ENCODE data around the gene GATAD2A.

The GATAD2A gene

GRCh38 chr19:19534556-19535265 is 129.2 kb downstream of the GATAD2A start:
- no peak for DNase-seq

GRCh38 chr19:19535311-19536191 is 130.1 kb downstream of the GATAD2A start:
- DNase-seq: no peak

GRCh38 chr19:19537075-19538048 is 131.9 kb downstream of the GATAD2A start:
- no peak for DNase-seq

GRCh38 chr19:19538061-19538784 is 132.7 kb downstream of the GATAD2A start, which contains the start of gene CILP2:
Gene CILP2, plus strand, starts transcription at chr19:19538265. Its CDS starts 85 bp downstream, at chr19:19538350.
- peak; percentile 18 to 21 for DNase-seq

- DNase-seq: no peak
Measured at GRCh38 chr19:19538785-19539166, 133.3 kb downstream of the GATAD2A start.

GRCh38 chr19:19539698-19540063 is 134.2 kb downstream of the GATAD2A start:
- DNase-seq: no peak

- DNase-seq: no peak
Measured at GRCh38 chr19:19540064-19540714, 134.7 kb downstream of the GATAD2A start.

GRCh38 chr19:19540715-19541515 is 135.4 kb downstream of the GATAD2A start:
- no peak for DNase-seq

GRCh38 chr19:19541616-19542015 is 136.1 kb downstream of the GATAD2A start:
- no peak for DNase-seq

- DNase-seq: no peak
Measured at GRCh38 chr19:19542507-19542906, 137.0 kb downstream of the GATAD2A start.

- no peak for DNase-seq
Measured at GRCh38 chr19:19543101-19543500, 137.6 kb downstream of the GATAD2A start.

- DNase-seq: no peak
Measured at GRCh38 chr19:19543640-19544039, 138.2 kb downstream of the GATAD2A start.

GRCh38 chr19:19544257-19544953 is 138.9 kb downstream of the GATAD2A start:
- no peak for DNase-seq

GRCh38 chr19:19544954-19545591 is 139.6 kb downstream of the GATAD2A start:
- no peak for DNase-seq

- no peak for DNase-seq
Measured at GRCh38 chr19:19545707-19546106, 140.2 kb downstream of the GATAD2A start.

- no peak for DNase-seq
Measured at GRCh38 chr19:19546751-19547162, 141.3 kb downstream of the GATAD2A start.

- no peak for DNase-seq
Measured at GRCh38 chr19:19547674-19548336, 142.3 kb downstream of the GATAD2A start.

GRCh38 chr19:19548915-19549759 is 143.7 kb downstream of the GATAD2A start:
- no peak for DNase-seq

Measured in NCI-H2081 (cell line).